ENCODE results near the gene VSTM4.

Gene VSTM4

DNA sequence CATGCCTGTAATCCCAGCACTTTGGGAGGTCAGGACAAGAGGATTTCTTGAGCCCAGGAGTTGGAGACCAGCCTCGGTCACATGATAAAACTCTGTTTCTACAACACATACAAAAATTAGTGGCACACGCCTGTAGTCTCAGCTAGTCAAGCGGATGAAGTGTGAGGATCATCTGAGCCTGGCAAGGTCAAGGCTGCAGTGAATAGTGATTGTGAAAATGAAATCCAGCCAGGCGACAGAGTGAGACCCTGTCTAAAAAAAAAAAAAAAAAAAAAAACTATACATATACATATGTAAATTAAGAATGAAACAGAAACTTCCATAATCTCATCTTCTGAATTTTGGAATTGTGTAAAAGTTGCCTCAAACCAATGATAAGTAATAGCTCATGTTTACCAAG lies 36.7 kb upstream of the VSTM4 start:
- Mint-ChIP-seq H3K27ac (no peak overlapping the region), H3K9me3 (ENCODE audit: low read depth) (peaks cover 5% of the 10 kb centered on the region), H3K27me3 (peaks cover 5% of the 10 kb centered on the region), H3K4me3 (no peak overlapping the region), H3K4me1 (ENCODE audit: low read depth) (no peaks in the 10 kb centered on the region), H3K36me3 (peaks cover 4% of the 10 kb centered on the region)

DNA sequence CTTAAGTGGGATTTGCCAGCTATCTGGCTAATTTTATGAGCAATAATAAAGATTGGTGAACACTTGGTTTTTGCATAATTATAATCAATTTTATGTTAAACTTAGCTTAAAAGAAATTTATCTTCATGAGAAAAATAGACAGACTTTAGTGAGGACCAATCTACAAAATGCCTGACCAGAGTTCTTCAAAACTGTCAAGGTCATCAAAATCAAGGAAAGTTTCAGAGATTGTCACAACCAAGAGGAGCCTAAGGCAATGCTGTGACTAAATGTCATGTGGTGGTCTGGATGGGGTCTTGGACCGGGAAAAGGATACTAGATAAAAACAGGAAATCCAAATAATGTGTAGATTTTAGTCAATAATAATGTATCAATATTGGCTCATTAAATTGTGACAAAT lies 36.2 kb upstream of the VSTM4 start:
- H3K27me3 Mint-ChIP-seq: peaks cover 5% of the 10 kb centered on the region
- H3K27ac Mint-ChIP-seq: no peak overlapping the region
- peaks cover 4% of the 10 kb centered on the region for H3K36me3 Mint-ChIP-seq
- peaks cover 5% of the 10 kb centered on the region for H3K9me3 Mint-ChIP-seq (ENCODE audit: low read depth)
- no peak overlapping the region for H3K4me3 Mint-ChIP-seq
- H3K4me1 Mint-ChIP-seq (ENCODE audit: low read depth): no peaks in the 10 kb centered on the region

DNA sequence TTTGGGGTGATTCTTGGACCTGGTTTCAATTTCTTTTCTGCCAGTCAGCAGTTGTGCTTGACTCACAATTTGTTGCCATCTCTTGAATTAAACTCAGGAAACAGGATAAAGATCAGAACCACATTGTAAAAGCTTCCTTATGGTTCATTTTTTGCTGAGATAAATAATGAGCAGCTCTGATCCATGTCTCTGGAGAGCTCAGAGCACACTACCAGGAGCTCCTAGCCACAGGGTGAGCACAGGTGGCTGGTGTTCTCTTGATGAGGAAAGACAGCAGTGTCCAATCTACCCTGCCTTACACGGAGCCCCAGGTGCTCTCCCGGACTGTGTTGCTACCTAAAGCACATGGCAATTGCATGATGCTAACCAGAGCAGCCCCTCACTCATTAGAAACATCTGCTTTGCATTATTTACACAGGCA lies 35.7 kb upstream of the VSTM4 start:
- H3K27ac Mint-ChIP-seq: no peak overlapping the region
- H3K36me3 Mint-ChIP-seq: peaks cover 4% of the 10 kb centered on the region
- H3K4me1 Mint-ChIP-seq (ENCODE audit: low read depth): no peaks in the 10 kb centered on the region
- H3K4me3 Mint-ChIP-seq: no peak overlapping the region
- H3K27me3 Mint-ChIP-seq: peaks cover 5% of the 10 kb centered on the region
- H3K9me3 Mint-ChIP-seq (ENCODE audit: low read depth): peaks cover 5% of the 10 kb centered on the region

GRCh38 chr10:49150426-49150825 lies 35.1 kb upstream of the VSTM4 start:
- Mint-ChIP-seq H3K27me3 (peaks cover 5% of the 10 kb centered on the region), H3K4me1 (ENCODE audit: low read depth) (no peaks in the 10 kb centered on the region), H3K27ac (no peak overlapping the region), H3K9me3 (ENCODE audit: low read depth) (peaks cover 5% of the 10 kb centered on the region), H3K36me3 (peaks cover 4% of the 10 kb centered on the region), H3K4me3 (no peak overlapping the region)

GRCh38 chr10:49149881-49150280 lies 34.6 kb upstream of the VSTM4 start:
- peaks cover 5% of the 10 kb centered on the region for H3K9me3 Mint-ChIP-seq (ENCODE audit: low read depth)
- no peak overlapping the region for H3K4me3 Mint-ChIP-seq
- H3K27me3 Mint-ChIP-seq: peaks cover 5% of the 10 kb centered on the region
- H3K27ac Mint-ChIP-seq: no peak overlapping the region
- no peaks in the 10 kb centered on the region for H3K4me1 Mint-ChIP-seq (ENCODE audit: low read depth)
- H3K36me3 Mint-ChIP-seq: peaks cover 4% of the 10 kb centered on the region

GRCh38 chr10:49144058-49144720 lies 28.9 kb upstream of the VSTM4 start:
- Mint-ChIP-seq H3K27me3 (peaks cover 5% of the 10 kb centered on the region), H3K36me3 (peaks cover 4% of the 10 kb centered on the region), H3K4me1 (ENCODE audit: low read depth) (no peaks in the 10 kb centered on the region), H3K27ac (no peak overlapping the region), H3K9me3 (ENCODE audit: low read depth) (peaks cover 5% of the 10 kb centered on the region), H3K4me3 (no peak overlapping the region)

DNA sequence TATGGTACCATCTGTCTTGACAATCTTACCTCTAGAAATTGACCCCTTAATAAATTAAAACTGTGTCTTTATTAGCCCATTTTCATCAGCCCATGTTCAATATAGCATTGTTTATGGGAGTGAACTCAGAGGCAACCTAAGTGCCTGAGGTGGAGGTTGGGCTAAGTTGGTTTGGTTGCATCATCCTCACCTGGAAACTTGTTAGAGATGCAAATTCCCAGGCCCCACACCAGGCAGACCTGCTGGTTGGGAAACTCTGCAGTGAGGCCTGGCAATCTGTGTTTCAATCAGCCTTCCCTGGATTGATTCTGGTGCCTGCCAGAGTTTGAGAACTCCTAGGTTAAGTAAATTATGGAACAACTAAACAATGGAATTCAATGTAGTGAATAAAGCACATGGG lies 27.9 kb upstream of the VSTM4 start:
- Mint-ChIP-seq H3K27me3 (peaks cover 2% of the 10 kb centered on the region), H3K4me1 (ENCODE audit: low read depth) (no peaks in the 10 kb centered on the region), H3K4me3 (no peak overlapping the region), H3K9me3 (ENCODE audit: low read depth) (peaks cover 3% of the 10 kb centered on the region), H3K27ac (no peak overlapping the region), H3K36me3 (peaks cover 2% of the 10 kb centered on the region)

GRCh38 chr10:49141541-49142332 lies 26.4 kb upstream of the VSTM4 start:
- Mint-ChIP-seq H3K9me3 (ENCODE audit: low read depth) (no peaks in the 10 kb centered on the region), H3K4me3 (no peak overlapping the region), H3K27me3 (no peaks in the 10 kb centered on the region), H3K36me3 (no peaks in the 10 kb centered on the region), H3K27ac (no peak overlapping the region), H3K4me1 (ENCODE audit: low read depth) (no peaks in the 10 kb centered on the region)

DNA sequence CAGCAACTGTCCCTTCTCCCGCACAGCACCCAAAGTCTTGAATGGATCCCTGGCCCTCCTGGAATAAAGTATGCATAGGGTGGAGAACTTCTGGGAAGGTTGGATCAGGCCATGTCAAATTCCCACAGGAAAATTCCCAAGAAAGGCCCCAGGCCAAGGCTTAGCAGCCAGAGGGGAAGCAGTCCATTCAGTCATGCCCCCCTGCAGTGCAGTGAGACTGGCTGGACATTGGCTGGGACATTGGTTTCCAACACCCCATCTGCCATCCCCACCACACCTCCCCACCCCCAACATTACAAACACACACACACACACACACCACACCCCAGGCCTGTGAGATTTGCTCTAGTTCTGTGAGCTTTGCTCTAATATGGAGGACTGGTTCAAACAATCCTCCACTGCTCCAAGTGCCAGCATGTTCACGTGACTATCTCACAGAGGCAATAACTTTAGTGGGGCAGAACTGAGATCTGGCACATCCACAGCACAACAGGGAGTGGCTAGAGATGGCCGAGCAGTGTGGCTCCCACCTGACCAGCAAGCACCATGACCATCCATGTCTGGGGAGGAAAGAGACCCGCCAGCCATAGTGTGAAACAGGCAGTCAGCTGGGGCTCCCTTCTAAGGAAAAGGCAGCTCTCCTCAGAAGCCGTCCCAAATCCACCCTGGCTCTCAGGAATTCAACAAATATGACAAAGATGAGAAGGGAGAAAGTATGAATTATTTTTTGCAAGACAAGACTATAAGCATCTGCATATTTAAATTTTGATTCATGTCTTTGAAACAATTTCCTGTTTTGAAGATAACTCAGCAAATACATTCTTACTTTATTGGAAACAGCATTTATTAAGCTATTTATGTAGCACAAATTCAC lies 25.2 kb upstream of the VSTM4 start:
- no peaks in the 10 kb centered on the region for H3K4me1 Mint-ChIP-seq (ENCODE audit: low read depth)
- H3K36me3 Mint-ChIP-seq: no peaks in the 10 kb centered on the region
- H3K27me3 Mint-ChIP-seq: peaks cover 2% of the 10 kb centered on the region
- no peak overlapping the region for H3K4me3 Mint-ChIP-seq
- H3K9me3 Mint-ChIP-seq (ENCODE audit: low read depth): no peaks in the 10 kb centered on the region
- H3K27ac Mint-ChIP-seq: no peak overlapping the region

DNA sequence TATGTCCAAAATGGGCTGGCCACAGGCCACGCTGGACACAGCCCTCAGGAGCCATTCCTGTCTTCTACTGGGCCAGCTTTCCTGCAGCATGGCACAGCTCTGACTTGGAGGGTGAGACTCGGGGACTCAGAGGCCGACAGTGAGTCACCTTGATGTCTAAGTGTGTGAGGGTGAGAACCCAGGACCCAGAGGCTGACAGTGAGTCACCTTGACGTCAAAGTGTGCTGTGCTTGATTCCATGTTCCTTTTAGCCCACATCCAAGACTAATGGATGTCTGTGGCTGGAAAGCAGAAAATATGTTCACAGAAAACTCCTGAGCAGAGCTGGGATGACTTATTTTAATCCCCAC lies 24.5 kb upstream of the VSTM4 start:
- Mint-ChIP-seq H3K36me3 (no peaks in the 10 kb centered on the region), H3K4me3 (no peak overlapping the region), H3K4me1 (ENCODE audit: low read depth) (no peaks in the 10 kb centered on the region), H3K27me3 (peaks cover 3% of the 10 kb centered on the region), H3K9me3 (ENCODE audit: low read depth) (no peaks in the 10 kb centered on the region), H3K27ac (no peak overlapping the region)

DNA sequence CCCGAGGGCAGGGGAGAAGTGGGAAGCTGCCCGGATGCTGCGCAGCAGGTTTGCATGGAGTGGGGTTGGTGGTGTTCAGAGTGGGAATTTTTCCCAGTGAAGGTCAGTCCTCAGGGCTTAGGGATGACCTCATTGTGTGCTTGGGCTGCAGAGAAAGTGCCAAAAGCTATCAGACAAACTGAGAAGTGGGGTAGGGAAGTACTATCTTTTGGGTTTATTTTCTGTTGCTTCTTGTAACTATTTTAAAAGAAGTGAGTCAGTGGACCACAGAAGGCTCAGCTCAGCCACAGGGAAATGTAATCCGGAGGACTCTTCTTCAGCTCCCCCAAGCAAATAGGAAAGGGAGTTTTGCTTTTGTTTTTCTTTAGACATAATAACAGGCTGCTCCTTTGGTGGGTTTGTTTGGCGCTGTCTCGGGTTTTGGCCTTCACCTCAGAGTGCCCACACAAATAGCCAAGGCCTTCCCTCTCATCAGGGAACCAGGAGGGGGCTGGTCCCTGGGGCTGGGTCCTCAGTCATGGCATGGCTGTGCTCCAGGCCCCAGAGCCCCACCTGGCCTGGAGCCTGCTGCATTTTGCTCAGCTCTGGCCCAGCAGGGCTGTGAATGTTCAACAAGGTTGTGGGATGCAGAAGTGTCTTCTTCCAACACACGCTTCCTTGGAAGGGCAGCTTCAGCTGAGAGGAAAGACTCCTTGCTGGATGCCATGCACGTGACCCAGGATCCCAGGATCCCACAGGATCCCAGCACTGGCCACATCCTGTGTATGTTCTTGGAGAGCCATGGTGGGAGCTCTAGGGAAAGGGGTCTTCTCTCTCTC lies 23.9 kb upstream of the VSTM4 start:
- peaks cover 6% of the 10 kb centered on the region for H3K27me3 Mint-ChIP-seq
- no peaks in the 10 kb centered on the region for H3K9me3 Mint-ChIP-seq (ENCODE audit: low read depth)
- no peak overlapping the region for H3K4me3 Mint-ChIP-seq
- no peaks in the 10 kb centered on the region for H3K4me1 Mint-ChIP-seq (ENCODE audit: low read depth)
- no peaks in the 10 kb centered on the region for H3K36me3 Mint-ChIP-seq
- no peak overlapping the region for H3K27ac Mint-ChIP-seq

DNA sequence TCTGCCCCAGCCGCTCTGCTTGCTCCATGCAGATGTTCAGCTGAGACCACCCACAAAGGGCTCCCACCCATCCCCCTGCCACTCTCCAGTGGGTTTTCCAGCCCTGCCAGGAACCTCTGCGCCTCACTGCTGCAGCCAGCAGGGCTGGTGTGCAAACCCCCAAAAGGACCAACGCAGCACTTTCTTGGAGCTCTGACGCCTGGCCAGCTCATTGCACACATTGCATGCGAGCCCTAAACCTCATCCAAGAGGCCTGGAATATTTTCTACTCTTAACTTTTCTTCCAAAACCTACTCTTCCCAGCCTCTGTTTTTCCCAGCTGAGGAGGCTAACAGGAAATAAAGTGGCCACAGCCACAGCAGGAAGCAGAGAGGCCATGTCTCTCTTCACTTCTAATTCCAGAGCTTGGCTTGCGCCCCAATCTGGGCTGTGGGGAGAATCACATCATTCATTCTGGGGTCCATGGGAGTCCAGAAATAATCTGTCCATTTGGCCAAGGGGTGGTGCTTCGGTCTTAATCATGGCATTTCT lies 23.1 kb upstream of the VSTM4 start:
- Mint-ChIP-seq H3K9me3 (ENCODE audit: low read depth) (no peaks in the 10 kb centered on the region), H3K4me3 (no peak overlapping the region), H3K27ac (no peak overlapping the region), H3K36me3 (no peaks in the 10 kb centered on the region), H3K27me3 (peaks cover 6% of the 10 kb centered on the region), H3K4me1 (ENCODE audit: low read depth) (no peaks in the 10 kb centered on the region)

GRCh38 chr10:49136525-49136924 lies 21.2 kb upstream of the VSTM4 start:
- no peaks in the 10 kb centered on the region for H3K9me3 Mint-ChIP-seq (ENCODE audit: low read depth)
- peaks cover 6% of the 10 kb centered on the region for H3K27me3 Mint-ChIP-seq
- no peak overlapping the region for H3K27ac Mint-ChIP-seq
- no peak overlapping the region for H3K4me3 Mint-ChIP-seq
- no peaks in the 10 kb centered on the region for H3K4me1 Mint-ChIP-seq (ENCODE audit: low read depth)
- H3K36me3 Mint-ChIP-seq: no peaks in the 10 kb centered on the region

- Mint-ChIP-seq H3K27me3 (peaks cover 6% of the 10 kb centered on the region), H3K9me3 (ENCODE audit: low read depth) (no peaks in the 10 kb centered on the region), H3K36me3 (no peaks in the 10 kb centered on the region), H3K4me1 (ENCODE audit: low read depth) (no peaks in the 10 kb centered on the region), H3K4me3 (no peak overlapping the region), H3K27ac (no peak overlapping the region)
These were observed 20.4 kb upstream of the VSTM4 start for GRCh38 chr10:49135575-49136313.
